ENCODE data around the gene PGC. TPM values are rescaled to one million over a fixed set of nuclear protein-coding genes. Genes with fewer than 3 reads are reported as not detected.
A peak's percentile ranks its signal among the peaks of the same experiment; 100 is the strongest.

PGC gene
- total RNA-seq, 6 donors from 2014 or later: 241 to 4,380 (median 659) TPM

DNA sequence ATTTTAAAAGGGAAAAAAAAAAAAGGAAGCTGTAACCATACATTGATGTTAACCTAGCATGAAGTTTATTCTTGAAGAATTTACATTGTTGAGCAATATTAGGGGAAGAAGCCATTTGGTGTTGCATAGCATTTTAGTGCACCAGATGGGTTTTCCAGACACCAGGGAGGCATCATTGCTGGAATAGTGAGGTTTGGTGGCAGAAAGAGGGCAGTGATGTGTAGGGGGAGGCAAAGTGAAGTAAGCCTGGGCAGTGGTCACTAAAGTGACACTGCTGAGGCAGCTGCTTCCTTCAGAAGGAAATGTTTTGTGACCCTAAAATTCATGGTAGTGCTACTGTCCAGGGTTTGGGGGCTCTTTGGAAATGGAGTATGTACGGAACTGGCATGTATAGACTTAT is 42.8 kb upstream of the PGC start:
- no peak for ATAC-seq (ENCODE audit: low FRiP score in 2 of 2)
- no peak for DNase-seq
- H3K4me3 ChIP-seq: no peak overlapping the region
- peaks cover 5 to 43% (median 21%) of the 10 kb centered on the region in 4 donors for H3K36me3 ChIP-seq
- H3K4me1 ChIP-seq: peaks cover 24 to 37% (median 33%) of the 10 kb centered on the region in 4 donors
- no peaks in the 10 kb centered on the region for H3K27me3 ChIP-seq
- 100% methylated on average over 1 of the region's 1 CpG for WGBS, 2 donors
- H3K9me3 ChIP-seq: no peaks in the 10 kb centered on the region
- H3K27ac ChIP-seq: no peak overlapping the region
- TF ChIP-seq EP300 (IDR thresholded peaks at IDR 0.05) (no peak), POLR2A (IDR thresholded peaks at IDR 0.05) (no peak), POLR2AphosphoS5 (IDR thresholded peaks at IDR 0.05) (no peak)
- TF ChIP-seq, protein P1, sequence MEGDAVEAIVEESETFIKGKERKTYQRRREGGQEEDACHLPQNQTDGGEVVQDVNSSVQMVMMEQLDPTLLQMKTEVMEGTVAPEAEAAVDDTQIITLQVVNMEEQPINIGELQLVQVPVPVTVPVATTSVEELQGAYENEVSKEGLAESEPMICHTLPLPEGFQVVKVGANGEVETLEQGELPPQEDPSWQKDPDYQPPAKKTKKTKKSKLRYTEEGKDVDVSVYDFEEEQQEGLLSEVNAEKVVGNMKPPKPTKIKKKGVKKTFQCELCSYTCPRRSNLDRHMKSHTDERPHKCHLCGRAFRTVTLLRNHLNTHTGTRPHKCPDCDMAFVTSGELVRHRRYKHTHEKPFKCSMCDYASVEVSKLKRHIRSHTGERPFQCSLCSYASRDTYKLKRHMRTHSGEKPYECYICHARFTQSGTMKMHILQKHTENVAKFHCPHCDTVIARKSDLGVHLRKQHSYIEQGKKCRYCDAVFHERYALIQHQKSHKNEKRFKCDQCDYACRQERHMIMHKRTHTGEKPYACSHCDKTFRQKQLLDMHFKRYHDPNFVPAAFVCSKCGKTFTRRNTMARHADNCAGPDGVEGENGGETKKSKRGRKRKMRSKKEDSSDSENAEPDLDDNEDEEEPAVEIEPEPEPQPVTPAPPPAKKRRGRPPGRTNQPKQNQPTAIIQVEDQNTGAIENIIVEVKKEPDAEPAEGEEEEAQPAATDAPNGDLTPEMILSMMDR (IDR thresholded peaks at IDR 0.05): no peak

DNA sequence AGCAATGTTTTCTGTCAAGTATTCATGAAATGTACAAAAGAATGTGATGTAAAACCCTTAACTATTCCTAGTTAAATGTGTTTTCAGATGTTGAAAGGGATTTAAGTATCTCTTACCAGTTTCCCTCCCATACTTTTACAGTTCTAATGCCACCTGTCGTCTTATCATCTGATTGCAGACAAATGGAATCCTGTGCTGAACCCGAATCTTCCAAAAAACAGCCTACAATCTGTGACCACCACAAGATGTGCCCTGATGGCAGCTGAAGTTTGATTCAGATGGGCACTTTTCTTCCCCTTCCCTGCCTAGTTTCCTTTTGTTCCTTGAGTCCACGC is 42.2 kb upstream of the PGC start:
- Histone ChIP-seq H3K27ac (no peak overlapping the region), H3K4me1 (peaks cover 31 to 44% (median 40%) of the 10 kb centered on the region in 4 donors), H3K27me3 (no peaks in the 10 kb centered on the region), H3K4me3 (no peak overlapping the region), H3K9me3 (no peaks in the 10 kb centered on the region), H3K36me3 (peaks cover 5 to 36% (median 20%) of the 10 kb centered on the region in 4 donors)
- TF ChIP-seq EP300 (IDR thresholded peaks at IDR 0.05) (no peak), POLR2A (IDR thresholded peaks at IDR 0.05) (no peak), POLR2AphosphoS5 (IDR thresholded peaks at IDR 0.05) (no peak)
- TF ChIP-seq, protein P1 (IDR thresholded peaks at IDR 0.05): no peak
- 67 to 76% methylated on average over 3 of the region's 3 CpGs for WGBS, 2 donors
- DNase-seq (no peak), ATAC-seq (ENCODE audit: low FRiP score in 2 of 2) (no peak)

DNA sequence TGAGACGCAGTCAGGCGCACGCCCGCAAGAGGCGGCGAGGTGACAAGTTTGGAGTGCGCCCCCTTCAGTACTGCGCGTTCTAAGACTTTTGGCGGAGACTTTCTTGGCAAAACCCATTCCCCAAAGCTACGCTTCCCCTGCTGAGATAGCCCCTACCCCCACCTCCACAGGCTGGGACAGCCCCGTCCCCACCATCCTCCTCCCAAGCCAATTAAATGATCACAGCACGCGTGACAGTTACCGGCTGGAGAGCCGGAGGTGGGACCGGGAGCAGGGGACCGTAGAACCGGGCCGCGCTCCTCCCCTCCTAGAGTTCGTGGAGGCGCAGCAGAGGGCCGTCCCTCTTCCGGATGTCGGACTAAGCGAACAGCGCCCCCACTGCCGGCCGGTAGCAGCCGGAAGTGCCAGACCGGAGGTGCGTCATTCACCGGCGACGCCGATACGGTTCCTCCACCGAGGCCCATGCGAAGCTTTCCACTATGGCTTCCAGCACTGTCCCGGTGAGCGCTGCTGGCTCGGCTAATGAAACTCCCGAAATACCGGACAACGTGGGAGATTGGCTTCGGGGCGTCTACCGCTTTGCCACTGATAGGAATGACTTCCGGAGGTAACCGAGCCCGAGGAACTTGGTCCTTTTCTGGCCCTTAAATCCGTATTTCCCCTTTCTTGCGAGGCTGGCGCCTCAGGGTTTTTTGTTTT is 40.2 kb upstream of the PGC start, which contains the start of gene TOMM6:
TOMM6 (plus strand) TSS at position 476 of the 699 bp plus-strand sequence; CDS start at position 480, 4 bp downstream.
- TF ChIP-seq POLR2A (IDR thresholded peaks at IDR 0.05) (peak in 2 of 4 donors; percentile 84 to 94), POLR2AphosphoS5 (IDR thresholded peaks at IDR 0.05) (peak; percentile 96 to 97), EP300 (IDR thresholded peaks at IDR 0.05) (peak in 1 of 4 donors; percentile 40)
- TF ChIP-seq, protein P1 (IDR thresholded peaks at IDR 0.05): peak; percentile 87 to 99 (median 98)
- 0% methylated on average over 30 to 38 of the region's 55 CpGs for WGBS, 2 donors
- Histone ChIP-seq H3K4me1 (peaks cover 41 to 64% (median 45%) of the 10 kb centered on the region in 4 donors), H3K36me3 (peaks cover 5 to 38% (median 17%) of the 10 kb centered on the region in 4 donors), H3K27me3 (no peaks in the 10 kb centered on the region), H3K27ac (peak within 1 kb of the TSS; percentile 86 to 97 (median 94)), H3K4me3 (peak within 1 kb of the TSS; percentile 64 to 84 (median 80)), H3K9me3 (no peaks in the 10 kb centered on the region)
- ATAC-seq (ENCODE audit: low FRiP score in 2 of 2): peak; percentile 95 to 96
- peak; percentile 96 to 97 for DNase-seq

DNA sequence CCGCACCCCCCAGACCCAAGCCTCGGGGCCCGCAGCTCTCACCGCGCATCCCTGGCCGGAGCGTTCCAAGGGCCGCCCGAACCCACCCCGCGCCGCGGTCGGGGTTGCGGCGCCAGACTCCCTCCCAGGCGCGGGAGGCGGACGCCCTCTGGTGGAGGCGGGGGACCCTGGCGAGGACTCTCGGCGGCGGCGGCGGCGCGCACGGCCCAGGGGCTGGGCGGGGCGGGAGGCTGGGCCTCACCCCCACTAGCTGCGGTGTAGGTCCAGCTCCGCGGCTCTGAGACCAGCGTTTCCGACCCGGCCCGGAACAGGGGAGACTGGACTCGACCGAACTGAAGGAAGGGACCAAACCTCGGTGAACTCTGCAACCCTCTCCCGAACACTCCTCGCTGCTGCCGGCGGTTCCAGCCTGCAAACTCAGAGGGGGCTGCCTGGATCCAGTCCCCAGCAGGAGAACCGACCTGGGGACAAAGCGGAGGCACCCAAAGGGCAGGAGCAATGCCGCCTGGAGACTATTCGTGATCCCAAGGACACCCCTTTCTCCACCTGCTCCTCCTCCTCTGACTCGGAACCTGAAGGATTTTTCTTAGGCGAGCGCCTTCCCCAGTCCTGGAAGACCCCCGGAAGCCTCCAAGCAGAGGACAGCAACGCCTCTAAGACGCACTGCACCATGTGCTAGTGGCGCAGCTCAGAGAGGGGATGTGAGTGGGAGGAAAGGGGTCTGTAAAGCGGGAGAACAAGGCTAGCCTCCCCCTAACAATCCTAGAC is 39.4 kb upstream of the PGC start:
- H3K4me1 ChIP-seq: peaks cover 45 to 71% (median 49%) of the 10 kb centered on the region in 4 donors
- no peaks in the 10 kb centered on the region for H3K9me3 ChIP-seq
- H3K27me3 ChIP-seq: no peaks in the 10 kb centered on the region
- H3K4me3 ChIP-seq: peak overlapping the region; percentile 64 to 84 (median 80)
- peak overlapping the region; percentile 86 to 97 (median 94) for H3K27ac ChIP-seq
- peak; percentile 95 for ATAC-seq (ENCODE audit: low FRiP score in 2 of 2)
- DNase-seq: peak; percentile 92 to 98
- TF ChIP-seq POLR2AphosphoS5 (IDR thresholded peaks at IDR 0.05) (peak; percentile 42 to 58), POLR2A (IDR thresholded peaks at IDR 0.05) (peak in 2 of 4 donors; percentile 20 to 54), EP300 (IDR thresholded peaks at IDR 0.05) (no peak)
- TF ChIP-seq, protein P1 (IDR thresholded peaks at IDR 0.05): peak; percentile 87 to 97 (median 93)
- peaks cover 5 to 30% (median 14%) of the 10 kb centered on the region in 4 donors for H3K36me3 ChIP-seq
- 0 to 1% methylated on average over 18 to 33 of the region's 58 CpGs for WGBS, 2 donors
